Middle frontal gyrus (tissue), 1 donor: ENCODE data around the gene SLC26A3.

Experiments used
- DNase-seq: peaks from one replicate; pipeline ENCODE4 v3.0.0-alpha.2; 2015; ENCODE audit warnings: low spot score; ENCODE audit errors: extremely low spot score

Gene SLC26A3

GRCh38 chr7:107816011-107816566 is 13.1 kb upstream of the SLC26A3 start:
- DNase-seq = no peak

GRCh38 chr7:107815254-107815882 is 12.3 kb upstream of the SLC26A3 start:
- DNase-seq = no peak

- DNase-seq = no peak
Measured at GRCh38 chr7:107813524-107813923, 10.5 kb upstream of the SLC26A3 start.

GRCh38 chr7:107811934-107812333 is 8.9 kb upstream of the SLC26A3 start:
- DNase-seq = no peak

- no peak for DNase-seq
Measured at GRCh38 chr7:107810626-107811025, 7.6 kb upstream of the SLC26A3 start.

GRCh38 chr7:107809179-107809578 is 6.2 kb upstream of the SLC26A3 start:
- DNase-seq = no peak

- no peak for DNase-seq
Measured at GRCh38 chr7:107799647-107800264, 3.3 kb downstream of the SLC26A3 start.

GRCh38 chr7:107792364-107792763 is 10.7 kb downstream of the SLC26A3 start:
- no peak for DNase-seq

GRCh38 chr7:107789647-107790046 is 13.4 kb downstream of the SLC26A3 start:
- no peak for DNase-seq

GRCh38 chr7:107788662-107789061 is 14.4 kb downstream of the SLC26A3 start:
- no peak for DNase-seq

- no peak for DNase-seq
Measured at GRCh38 chr7:107788216-107788615, 14.8 kb downstream of the SLC26A3 start.

- DNase-seq = no peak
Measured at GRCh38 chr7:107785926-107786325, 17.1 kb downstream of the SLC26A3 start.

- DNase-seq = no peak
Measured at GRCh38 chr7:107785170-107785569, 17.9 kb downstream of the SLC26A3 start.

- no peak for DNase-seq
Measured at GRCh38 chr7:107783648-107784047, 19.4 kb downstream of the SLC26A3 start.

GRCh38 chr7:107782374-107782773 is 20.6 kb downstream of the SLC26A3 start:
- DNase-seq = no peak

- DNase-seq = no peak
Measured at GRCh38 chr7:107779647-107780099, 23.4 kb downstream of the SLC26A3 start.

- no peak for DNase-seq
Measured at GRCh38 chr7:107778283-107778682, 24.7 kb downstream of the SLC26A3 start.

- DNase-seq = no peak
Measured at GRCh38 chr7:107777702-107778101, 25.3 kb downstream of the SLC26A3 start.

GRCh38 chr7:107773027-107773426 is 30.0 kb downstream of the SLC26A3 start:
- DNase-seq = no peak

GRCh38 chr7:107768263-107768662 is 34.8 kb downstream of the SLC26A3 start:
- DNase-seq = no peak

- no peak for DNase-seq
Measured at GRCh38 chr7:107767391-107767790, 35.6 kb downstream of the SLC26A3 start.

GRCh38 chr7:107758667-107759066 is 44.4 kb downstream of the SLC26A3 start:
- DNase-seq = no peak

GRCh38 chr7:107754642-107755041 is 48.4 kb downstream of the SLC26A3 start:
- DNase-seq = no peak
